DOHH2 (cell line): Measurements from ENCODE around the gene PCBP3.

Experiments used
- CTCF ChIP-seq: fragments of 200-600 bp; sonication (generic); IDR thresholded peaks from one replicate; pipeline ENCODE4 v1.5.1; 2014; ENCODE audit warnings: antibody characterized with exemption, mild to moderate bottlenecking, low read depth, low read length; ENCODE audit not compliant: poor library complexity, severe bottlenecking
- EZH2phosphoT487 ChIP-seq: fragments of 200-600 bp; sonication (generic); IDR thresholded peaks from 2 replicates; pipeline ENCODE4 v1.6.1; 2017; ENCODE audit warnings: borderline replicate concordance, mild to moderate bottlenecking, antibody characterized with exemption, low read length, moderate library complexity, mixed read lengths

- TF ChIP-seq CTCF (no peak), EZH2phosphoT487 (no peak)
These were observed 138.2 kb downstream of the PCBP3 start for GRCh38 chr21:45781741-45782140.
